AG04449 (cell line): ENCODE results near the gene ZNF565.
A peak's percentile ranks its signal among the peaks of the same experiment; 100 is the strongest.
"Not testable (repeated sequence)": the region's sequence is repeated elsewhere in the genome, so short reads cannot be mapped to it uniquely, and the experiment has no call there.

Source experiments
- CTCF ChIA-PET: fragments of 350-600 bp; formaldehyde crosslinking; extraction: SDS; loops from one replicate; lab custom pipeline; 2021; ENCODE audit warnings: antibody characterized with exemption; lab: Yijun Ruan, JAX
- POLR2A ChIA-PET: fragments of 400-600, 350-600 bp; formaldehyde crosslinking; extraction: SDS; loops from one replicate; lab custom pipeline; 2020; ENCODE audit warnings: antibody characterized with exemption, inconsistent platforms; lab: Yijun Ruan, JAX
- DNase-seq: peaks from one replicate; pipeline ENCODE4 v3.0.0-alpha.2; 2010; ENCODE audit warnings: low read depth, low spot score
- H3K4me3 ChIP-seq: 2 replicates; pipeline ENCODE4 v1.5.1; 2011; ENCODE audit warnings: low read depth, mild to moderate bottlenecking, control low read depth, low read length
- CTCF ChIP-seq: IDR thresholded peaks from one replicate; pipeline ENCODE4 v1.5.1; 2011; ENCODE audit warnings: mild to moderate bottlenecking, moderate library complexity, low read length, control low read depth, inconsistent platforms; ENCODE audit not compliant: insufficient read depth; ENCODE audit errors: missing control alignments

ZNF565 gene

GRCh38 chr19:36182612-36183244 lies 31.7 kb downstream of the ZNF565 start:
- ChIA-PET POLR2A (interaction anchor here (0.6 to 1.0 kb wide), 2 partner anchors 14 to 55 kb away, joined by 3 to 4 read pairs; no protein-coding TSS in a partner anchor), CTCF (interaction anchor here (0.8 to 6.9 kb wide), 3 partner anchors 8 to 55 kb away, joined by 4 to 46 read pairs (median 7); no protein-coding TSS in a partner anchor)
- no peak for TF ChIP-seq CTCF
- DNase-seq = peak; percentile 62
- no peak overlapping the region for H3K4me3 ChIP-seq

- CTCF ChIA-PET = interaction anchor here (1.4 to 6.9 kb wide), 3 partner anchors 10 to 51 kb away, joined by 3 to 46 read pairs (median 3); no protein-coding TSS in a partner anchor
- POLR2A ChIA-PET, DNase-seq, H3K4me3 ChIP-seq: not testable (repeated sequence)
These were observed 35.4 kb downstream of the ZNF565 start for GRCh38 chr19:36179077-36179476.

GRCh38 chr19:36173846-36174245 lies 40.6 kb downstream of the ZNF565 start:
- ChIA-PET POLR2A (interaction anchor here (1.0 kb wide), 1 partner anchor 31 kb away, joined by 3 read pairs; no protein-coding TSS in a partner anchor), CTCF (interaction anchor here (1.0 to 12.3 kb wide), 5 partner anchors 6 to 113 kb away, joined by 5 to 152 read pairs (median 10); no protein-coding TSS in a partner anchor)
- DNase-seq, H3K4me3 ChIP-seq: not testable (repeated sequence)

- POLR2A ChIA-PET = no interaction called here
- no peak overlapping the region for H3K4me3 ChIP-seq
- no peak for TF ChIP-seq CTCF
- no peak for DNase-seq
- CTCF ChIA-PET = interaction anchor here (0.7 to 12.3 kb wide), 7 partner anchors 7 to 114 kb away, joined by 3 to 152 read pairs (median 6); no protein-coding TSS in a partner anchor
These were observed 41.6 kb downstream of the ZNF565 start for GRCh38 chr19:36172852-36173251.

- no peak for TF ChIP-seq CTCF
- CTCF ChIA-PET = interaction anchor here (0.8 to 12.3 kb wide), 18 partner anchors 8 to 222 kb away, joined by 3 to 152 read pairs (median 4); partner anchors contain the start of gene COX7A1
- POLR2A ChIA-PET = interaction anchor here (0.8 to 1.2 kb wide), 2 partner anchors 41 kb away, joined by 4 read pairs; no protein-coding TSS in a partner anchor
- no peak overlapping the region for H3K4me3 ChIP-seq
- DNase-seq = no peak
These were observed 45.2 kb downstream of the ZNF565 start for GRCh38 chr19:36169084-36169760.

- CTCF ChIA-PET = interaction anchor here (1.3 to 12.3 kb wide), 3 partner anchors 9 to 37 kb away, joined by 3 to 152 read pairs (median 5); no protein-coding TSS in a partner anchor
- TF ChIP-seq CTCF = no peak
- no peak overlapping the region for H3K4me3 ChIP-seq
- no peak for DNase-seq
- POLR2A ChIA-PET = no interaction called here
These were observed 50.7 kb downstream of the ZNF565 start for GRCh38 chr19:36163813-36164212.
